Smooth muscle cell of the brain vasculature (primary cell): ENCODE data around the gene TEX264.

Experiments
- DNase-seq: peaks from one replicate; pipeline ENCODE4 v3.0.0-alpha.2; 2012; ENCODE audit warnings: low read depth, low spot score

Gene TEX264

DNA sequence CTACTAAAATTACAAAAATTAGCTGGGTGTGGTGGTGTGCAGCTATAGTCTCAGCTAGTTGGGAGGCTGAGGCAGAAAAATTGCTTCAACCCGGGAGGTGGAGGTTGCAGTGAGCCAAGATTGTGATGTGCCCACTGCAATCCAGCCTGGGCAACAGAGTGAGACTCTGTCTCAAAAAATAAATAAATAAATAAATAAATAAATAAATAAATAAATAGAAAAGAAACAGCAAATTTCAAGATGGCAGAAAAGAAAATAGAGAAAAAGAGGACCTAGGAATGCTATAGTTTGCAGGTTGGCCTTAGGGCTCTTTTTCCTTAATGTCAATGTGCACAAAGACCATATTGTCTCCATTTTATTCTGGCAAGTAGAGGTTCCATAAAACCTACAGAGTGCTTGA, 79.8 kb downstream of the TEX264 start:
- DNase-seq, result no peak

- DNase-seq, result no peak
Measured at GRCh38 chr3:51751287-51751686, 80.2 kb downstream of the TEX264 start.
